ENCODE results near the gene UHRF1. TPM values are rescaled to one million over a fixed set of nuclear protein-coding genes. Genes with fewer than 3 reads are reported as not detected.

UHRF1 gene
- total RNA-seq, 1 experiment from 2014 or later: 109 TPM

- no peak for TF ChIP-seq YY1 (IDR thresholded peaks at IDR 0.05; ENCODE audit: extremely low read depth, insufficient replicate concordance, low read depth, low read length)
- TF ChIP-seq SP1 (IDR thresholded peaks at IDR 0.05; ENCODE audit: low read depth): peak; percentile 97
- peak; percentile 35; the same call in 1 of the 2 replicates for TF ChIP-seq ZFX (IDR thresholded peaks at IDR 0.05)
- no peak for TF ChIP-seq POLR2A (IDR thresholded peaks at IDR 0.05; ENCODE audit: borderline replicate concordance, extremely low read depth, insufficient read depth, insufficient read length)
- TF ChIP-seq FOSL1 (IDR thresholded peaks at IDR 0.05; ENCODE audit: low read depth): peak; percentile 96
These were observed 39.1 kb upstream of the UHRF1 start (continued) for GRCh38 chr19:4870025-4870700.

GRCh38 chr19:4871711-4872110 lies 37.6 kb upstream of the UHRF1 start:
- Histone ChIP-seq H3K4me2 (ENCODE audit: low read length) (peak overlapping the region; percentile 85), H3K9me2 (ENCODE audit: insufficient read depth) (no peaks in the 10 kb centered on the region), H3K27me3 (ENCODE audit: insufficient read depth, low read length) (no peaks in the 10 kb centered on the region), H3K4me1 (ENCODE audit: control insufficient read depth in 1 of 2, insufficient read depth in 2 of 2, low read length in 2 of 2) (peaks cover 36 to 55% of the 10 kb centered on the region in 2 experiments), H4K20me1 (ENCODE audit: insufficient read depth) (no peaks in the 10 kb centered on the region), H3K4me3 (replicated peaks in 1 of 2; ENCODE audit: low read depth in 1 of 2, low read length in 2 of 2) (no peak overlapping the region), H3K9ac (ENCODE audit: low read length) (peak overlapping the region; percentile 12; the same call in 1 of the 2 replicates), H3K9me3 (ENCODE audit: control insufficient read depth in 1 of 2, insufficient read depth in 1 of 2, low read depth in 1 of 2, low read length in 2 of 2) (no peaks in the 10 kb centered on the region), H3K79me2 (ENCODE audit: insufficient read depth, low read length) (peaks cover 8% of the 10 kb centered on the region), H3K36me3 (ENCODE audit: control insufficient read depth in 1 of 2, insufficient read depth in 2 of 2, low read length in 2 of 2) (no peaks in the 10 kb centered on the region), H2AFZ (ENCODE audit: low read depth, low read length, poor library complexity, severe bottlenecking) (no peak overlapping the region), H3K27ac (ENCODE audit: low read depth, low read length) (peak overlapping the region; percentile 43)
- RAD21 ChIA-PET (ENCODE audit: low non-redundant PET in 1 of 2, low total read pairs in 2 of 2, uncharacterized antibody in 2 of 2, unreplicated experiment in 2 of 2): interaction anchor here (0.7 to 2.3 kb wide), 4 partner anchors 40 to 62 kb away, joined by 3 to 9 read pairs (median 6); no protein-coding TSS in a partner anchor
- intact Hi-C loops (cut with micrococcal nuclease): loop anchor here (1.0 to 5.0 kb wide), 3 partner anchors 40 to 160 kb away; partner anchors contain the start of gene KDM4B
- POLR2A ChIA-PET: interaction anchor here (2.5 to 5.7 kb wide), 2 partner anchors 40 to 41 kb away, joined by 12 to 54 read pairs; no protein-coding TSS in a partner anchor
- no TSS peak for BruUV-seq (replicated peaks)
- DNase-seq (ENCODE audit: low read depth, low spot score): no peak
- no peak for ATAC-seq
- CTCF ChIA-PET: interaction anchor here (1.4 to 8.1 kb wide), 4 partner anchors 41 to 159 kb away, joined by 3 to 55 read pairs (median 19); partner anchors contain the start of gene KDM4B
- TF ChIP-seq TCF7L2 (IDR thresholded peaks at IDR 0.05; ENCODE audit: borderline replicate concordance, extremely low read depth, insufficient read depth, insufficient read length) (no peak), EZH2 (IDR thresholded peaks at IDR 0.05) (no peak), POLR2A (IDR thresholded peaks at IDR 0.05; ENCODE audit: borderline replicate concordance, extremely low read depth, insufficient read depth, insufficient read length) (no peak), POLR2AphosphoS5 (IDR thresholded peaks at IDR 0.05; ENCODE audit: low read depth, low read length) (no peak), REST (IDR thresholded peaks at IDR 0.05; ENCODE audit: low read depth) (no peak), SRF (IDR thresholded peaks at IDR 0.05; ENCODE audit: low read depth) (no peak), SP1 (IDR thresholded peaks at IDR 0.05; ENCODE audit: low read depth) (no peak), FOSL1 (IDR thresholded peaks at IDR 0.05; ENCODE audit: low read depth) (no peak), SIN3A (IDR thresholded peaks at IDR 0.05; ENCODE audit: low read depth) (no peak), CBX3 (IDR thresholded peaks at IDR 0.05; ENCODE audit: low read depth) (no peak), JUND (IDR thresholded peaks at IDR 0.05) (no peak), RAD21 (IDR thresholded peaks at IDR 0.05; ENCODE audit: low read depth) (no peak), ZBTB33 (IDR thresholded peaks at IDR 0.05; ENCODE audit: extremely low read depth, insufficient replicate concordance, low read length) (no peak), ATF3 (IDR thresholded peaks at IDR 0.05) (no peak), ELF1 (IDR thresholded peaks at IDR 0.05; ENCODE audit: borderline replicate concordance, low read depth) (no peak), CEBPB (IDR thresholded peaks at IDR 0.05; ENCODE audit: low read depth) (no peak), EZH2phosphoT487 (IDR thresholded peaks at IDR 0.05; ENCODE audit: borderline replicate concordance) (no peak), MAX (IDR thresholded peaks at IDR 0.05) (no peak)
